Measurements from ENCODE around the gene EGF. TPM values are rescaled to one million over a fixed set of nuclear protein-coding genes. Genes with fewer than 3 reads are reported as not detected.

EGF gene
- total RNA-seq, 1 experiment from 2014 or later, result 1.5 TPM

- no peak overlapping the region for H2BK15ac ChIP-seq (ENCODE audit: low read depth, low read length)
Measured at GRCh38 chr4:110008540-110008939, 95.9 kb downstream of the EGF start.

More at GRCh38 chr4:110008540-110008939, 95.9 kb downstream of the EGF start:
- Histone ChIP-seq H3K14ac (ENCODE audit: insufficient read depth, low read length) (no peak overlapping the region), H3K79me2 (ENCODE audit: insufficient read depth, low read length) (no peaks in the 10 kb centered on the region), H3K9me3 (ENCODE audit: control insufficient read depth, low read depth, low read length) (no peaks in the 10 kb centered on the region), H4K8ac (replicated peaks; ENCODE audit: insufficient read length, low read depth, low read length) (no peak overlapping the region), H2BK12ac (ENCODE audit: insufficient read length, low read depth, low read length) (no peak overlapping the region), H3K4me1 (ENCODE audit: insufficient read depth, low read length) (no peaks in the 10 kb centered on the region; the same call in 1 of the 2 replicates), H2BK120ac (ENCODE audit: low read depth, low read length, poor library complexity, severe bottlenecking) (no peak overlapping the region), H2BK5ac (ENCODE audit: insufficient read length, low read length) (no peak overlapping the region), H3K23me2 (ENCODE audit: insufficient read length, low read depth, low read length, poor library complexity, severe bottlenecking) (no peaks in the 10 kb centered on the region), H3K56ac (ENCODE audit: insufficient read length, low read depth, low read length) (no peak overlapping the region), H3K23ac (ENCODE audit: insufficient read length, low read depth, low read length) (no peak overlapping the region), H3K4me2 (ENCODE audit: insufficient read depth, insufficient read length, low read length) (no peak overlapping the region), H2AK5ac (ENCODE audit: insufficient read length, low read length) (no peak overlapping the region), H4K20me1 (ENCODE audit: control insufficient read depth, insufficient read depth, insufficient read length) (no peaks in the 10 kb centered on the region), H2AFZ (ENCODE audit: low read length) (no peak overlapping the region), H2BK20ac (ENCODE audit: low read depth, low read length, poor library complexity, severe bottlenecking) (no peak overlapping the region), H4K91ac (ENCODE audit: insufficient read length, low read depth, low read length) (no peak overlapping the region), H3K27ac (ENCODE audit: insufficient read length, low read depth, low read length) (no peak overlapping the region), H3K18ac (ENCODE audit: insufficient read length, low read depth, low read length) (no peak overlapping the region), H3K4ac (ENCODE audit: low read depth, low read length) (no peak overlapping the region), H3K27me3 (ENCODE audit: insufficient read depth, low read length) (no peaks in the 10 kb centered on the region), H3T11ph (ENCODE audit: low read length) (no peak overlapping the region), H3K9ac (ENCODE audit: extremely low read depth, insufficient read length, low read length) (no peak overlapping the region), H3K79me1 (ENCODE audit: insufficient read depth, low read depth, low read length, poor library complexity, severe bottlenecking) (no peaks in the 10 kb centered on the region), H4K5ac (ENCODE audit: insufficient read length, low read depth, low read length) (no peak overlapping the region)
- no peak for DNase-seq
- no CpG with 5 or more reads among the region's 2 CpGs for WGBS (ENCODE audit: extremely low coverage, insufficient read length, low lambda C conversion rate)
- Mint-ChIP-seq H3K36me3 (ENCODE audit: insufficient read depth in 1 of 3, low read depth in 3 of 3) (no peaks in the 10 kb centered on the region), H3K27me3 (ENCODE audit: low read depth) (no peaks in the 10 kb centered on the region), H3K4me3 (no peak overlapping the region), H3K4me1 (peaks cover 5 to 7% of the 10 kb centered on the region in 2 experiments), H3K9me3 (no peaks in the 10 kb centered on the region), H3K27ac (no peak overlapping the region; a peak in 1 of 7 replicates)
- no peak for TF ChIP-seq CTCF (conservative IDR thresholded peaks at IDR 0.05)
